Keratinocyte (primary cell): ENCODE data around the gene C1QL2.

Experiments used
- EZH2 ChIP-seq: IDR thresholded peaks from one replicate; pipeline ENCODE4 v1.6.1; 2012; ENCODE audit warnings: inconsistent platforms, mild to moderate bottlenecking, low read length, moderate library complexity
- TF ChIP-seq, protein P1 (sequence below), 3 experiments: IDR thresholded peaks in 1 of 3; conservative IDR thresholded peaks in 1 of 3; optimal IDR thresholded peaks in 1 of 3; 2 replicates in 2 of 3; 3 replicates in 1 of 3; pipeline versions ENCODE3 to v1.5.1; 2011; ENCODE audit warnings: low read length in 3 of 3, mild to moderate bottlenecking in 3 of 3, moderate library complexity in 2 of 3, control low read depth in 1 of 3, inconsistent platforms in 1 of 3; ENCODE audit not compliant: insufficient read depth in 2 of 3; ENCODE audit errors: extremely low read depth in 1 of 3

DNA sequence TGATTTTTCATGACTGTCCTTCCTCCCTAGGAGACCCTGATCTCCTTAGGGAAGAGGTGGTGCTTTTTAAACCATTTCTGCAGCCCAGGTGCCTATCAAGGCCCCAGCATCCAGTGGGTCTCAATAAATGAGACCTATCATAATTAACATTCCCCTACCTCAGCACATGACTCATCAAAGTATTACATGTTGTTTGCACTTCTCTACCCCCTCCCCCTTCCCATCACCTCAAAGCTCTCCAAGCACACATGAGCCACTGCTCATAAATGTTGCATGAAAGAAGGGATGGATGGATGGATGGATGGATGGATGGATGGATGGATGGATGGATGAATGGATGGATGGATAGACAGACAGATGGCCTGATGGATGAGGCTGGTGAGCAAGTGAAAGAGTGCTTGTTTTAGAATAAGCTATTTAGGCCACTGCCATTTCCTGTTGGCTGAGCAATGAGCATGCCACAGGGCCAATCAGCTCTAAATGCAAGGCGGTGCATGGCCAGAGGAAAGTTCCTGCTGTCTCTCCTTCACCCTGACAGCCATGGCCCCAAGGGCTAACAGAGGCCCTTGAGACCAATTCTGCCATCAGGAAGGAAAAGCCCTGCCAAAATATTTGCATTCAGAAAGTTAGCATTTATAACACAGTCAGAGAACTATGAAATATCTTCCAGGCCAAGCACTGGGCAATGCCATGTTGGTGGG lies 44.2 kb upstream of the C1QL2 start:
- TF ChIP-seq, protein P1, sequence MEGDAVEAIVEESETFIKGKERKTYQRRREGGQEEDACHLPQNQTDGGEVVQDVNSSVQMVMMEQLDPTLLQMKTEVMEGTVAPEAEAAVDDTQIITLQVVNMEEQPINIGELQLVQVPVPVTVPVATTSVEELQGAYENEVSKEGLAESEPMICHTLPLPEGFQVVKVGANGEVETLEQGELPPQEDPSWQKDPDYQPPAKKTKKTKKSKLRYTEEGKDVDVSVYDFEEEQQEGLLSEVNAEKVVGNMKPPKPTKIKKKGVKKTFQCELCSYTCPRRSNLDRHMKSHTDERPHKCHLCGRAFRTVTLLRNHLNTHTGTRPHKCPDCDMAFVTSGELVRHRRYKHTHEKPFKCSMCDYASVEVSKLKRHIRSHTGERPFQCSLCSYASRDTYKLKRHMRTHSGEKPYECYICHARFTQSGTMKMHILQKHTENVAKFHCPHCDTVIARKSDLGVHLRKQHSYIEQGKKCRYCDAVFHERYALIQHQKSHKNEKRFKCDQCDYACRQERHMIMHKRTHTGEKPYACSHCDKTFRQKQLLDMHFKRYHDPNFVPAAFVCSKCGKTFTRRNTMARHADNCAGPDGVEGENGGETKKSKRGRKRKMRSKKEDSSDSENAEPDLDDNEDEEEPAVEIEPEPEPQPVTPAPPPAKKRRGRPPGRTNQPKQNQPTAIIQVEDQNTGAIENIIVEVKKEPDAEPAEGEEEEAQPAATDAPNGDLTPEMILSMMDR (optimal IDR thresholded peaks at IDR 0.05 in 1 of 3, IDR thresholded peaks at IDR 0.05 in 1 of 3, conservative IDR thresholded peaks at IDR 0.05 in 1 of 3; ENCODE audit: extremely low read depth in 1 of 3, insufficient read depth in 2 of 3, low read length in 3 of 3) = no peak
- no peak for TF ChIP-seq EZH2
